HFF-Myc (cell line): ENCODE measurements around the gene PROSER3.

Experiments
- DNase-seq: peaks from one replicate; pipeline ENCODE4 v3.0.0-alpha.2; 2011; ENCODE audit warnings: low read depth; ENCODE audit errors: extremely low read depth
- H3K4me3 ChIP-seq: replicated peaks from 2 replicates; pipeline ENCODE4 v1.5.1; 2011; ENCODE audit warnings: low read depth, mild to moderate bottlenecking, control low read depth, low read length
- TF ChIP-seq, protein P1 (sequence below): IDR thresholded peaks from 2 replicates; pipeline ENCODE4 v1.5.1; 2012; ENCODE audit warnings: mild to moderate bottlenecking, low read depth, low read length, control low read depth; ENCODE audit errors: missing control alignments

Gene PROSER3

DNA sequence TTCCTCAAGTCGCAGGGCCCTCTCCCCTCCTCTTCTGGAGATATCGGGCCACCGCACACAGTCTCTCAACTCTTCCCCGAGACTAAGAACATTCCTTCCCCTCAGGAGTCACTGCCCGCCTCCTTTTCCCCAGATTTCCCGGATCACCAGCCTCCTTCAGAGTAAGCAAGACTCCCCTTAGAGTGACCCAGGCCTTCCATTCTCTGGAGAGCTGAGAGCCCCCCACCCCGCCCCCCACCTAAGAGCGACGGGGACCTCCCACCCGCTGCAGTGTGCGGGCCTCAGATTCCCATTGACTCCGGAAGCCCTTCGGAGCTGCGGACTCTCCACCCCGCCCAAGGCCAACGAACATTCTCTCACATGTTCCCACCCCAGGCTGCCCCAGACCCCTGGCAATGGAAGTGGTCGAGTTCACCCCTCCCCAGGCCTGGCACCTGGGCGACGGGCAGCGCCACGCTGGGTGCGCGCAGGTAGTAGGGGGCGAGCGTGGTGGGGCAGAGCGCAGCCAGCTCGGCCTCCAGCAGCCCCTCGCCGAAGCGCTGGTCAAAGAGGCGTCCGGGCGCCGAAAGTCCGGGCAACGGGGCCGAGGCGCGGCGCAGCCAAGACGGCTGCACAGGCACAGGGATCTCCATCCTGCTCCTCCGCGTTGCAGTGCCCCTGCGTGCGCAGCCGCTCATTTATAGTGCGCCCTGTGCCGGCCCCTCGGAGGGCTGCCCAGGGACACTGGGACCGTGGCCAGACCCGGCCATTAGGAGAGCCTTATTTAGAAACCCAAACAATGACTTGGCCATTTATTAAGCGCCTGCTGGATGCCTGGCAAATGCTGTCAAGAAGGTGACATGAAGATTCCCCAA lies 1.4 kb upstream of the PROSER3 start, which contains the start of gene HSPB6:
HSPB6 (minus strand) TSS at position 653 of the 854 bp plus-strand sequence; CDS start at position 632, 21 bp downstream.
- no peak for DNase-seq
- TF ChIP-seq, protein P1, sequence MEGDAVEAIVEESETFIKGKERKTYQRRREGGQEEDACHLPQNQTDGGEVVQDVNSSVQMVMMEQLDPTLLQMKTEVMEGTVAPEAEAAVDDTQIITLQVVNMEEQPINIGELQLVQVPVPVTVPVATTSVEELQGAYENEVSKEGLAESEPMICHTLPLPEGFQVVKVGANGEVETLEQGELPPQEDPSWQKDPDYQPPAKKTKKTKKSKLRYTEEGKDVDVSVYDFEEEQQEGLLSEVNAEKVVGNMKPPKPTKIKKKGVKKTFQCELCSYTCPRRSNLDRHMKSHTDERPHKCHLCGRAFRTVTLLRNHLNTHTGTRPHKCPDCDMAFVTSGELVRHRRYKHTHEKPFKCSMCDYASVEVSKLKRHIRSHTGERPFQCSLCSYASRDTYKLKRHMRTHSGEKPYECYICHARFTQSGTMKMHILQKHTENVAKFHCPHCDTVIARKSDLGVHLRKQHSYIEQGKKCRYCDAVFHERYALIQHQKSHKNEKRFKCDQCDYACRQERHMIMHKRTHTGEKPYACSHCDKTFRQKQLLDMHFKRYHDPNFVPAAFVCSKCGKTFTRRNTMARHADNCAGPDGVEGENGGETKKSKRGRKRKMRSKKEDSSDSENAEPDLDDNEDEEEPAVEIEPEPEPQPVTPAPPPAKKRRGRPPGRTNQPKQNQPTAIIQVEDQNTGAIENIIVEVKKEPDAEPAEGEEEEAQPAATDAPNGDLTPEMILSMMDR: no peak
- H3K4me3 ChIP-seq: peak within 1 kb of the TSS; percentile 97

DNA sequence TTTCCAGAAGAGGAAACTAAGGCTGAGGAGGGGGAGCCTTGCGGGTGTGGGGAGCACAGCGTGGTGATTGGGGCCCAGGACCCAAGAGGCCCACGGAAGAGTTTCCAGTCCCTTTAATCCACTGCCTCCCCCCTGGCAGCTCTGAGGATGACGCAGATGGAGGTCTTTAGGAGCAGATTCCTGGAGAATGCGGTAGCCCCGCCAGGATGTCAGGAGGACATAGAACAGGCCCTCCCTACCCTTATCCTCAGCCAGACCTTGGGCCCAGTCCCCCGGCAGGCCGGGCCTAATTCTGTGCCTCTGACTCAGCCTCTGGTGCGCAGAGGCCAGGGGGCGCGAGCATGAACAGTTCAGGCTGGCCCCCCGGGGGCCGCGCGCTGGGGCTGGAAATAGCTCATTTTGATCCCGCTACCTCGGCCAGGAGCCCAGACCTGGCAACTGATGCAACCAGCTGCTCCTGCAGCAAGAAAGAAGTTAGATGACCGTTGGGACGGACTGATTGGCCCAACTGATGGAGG lies 686 bp upstream of the PROSER3 start:
- H3K4me3 ChIP-seq: peak overlapping the region; percentile 97
- TF ChIP-seq, protein P1: no peak
- no peak for DNase-seq

DNA sequence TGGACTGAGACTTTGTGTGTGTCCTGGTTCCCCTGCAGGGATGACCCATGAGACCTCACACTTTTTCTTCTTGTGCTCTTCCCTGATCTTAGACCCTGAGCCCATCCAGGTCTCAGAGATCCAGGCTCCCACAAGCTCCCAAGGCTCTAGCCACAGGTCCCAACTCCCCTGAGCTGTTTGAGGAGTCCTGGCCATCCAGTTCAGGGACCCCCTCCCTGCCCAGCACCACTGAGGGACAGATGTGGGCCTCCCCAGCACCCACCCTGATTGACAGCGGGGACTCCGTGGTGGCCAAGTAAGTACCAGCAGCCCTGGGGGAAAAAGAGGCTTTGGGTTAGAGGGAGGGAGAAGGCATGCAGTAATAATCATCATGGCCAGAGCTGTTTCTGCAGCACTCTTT lies 1.7 kb downstream of the PROSER3 start:
- no peak for DNase-seq
- TF ChIP-seq, protein P1: no peak
- peak overlapping the region; percentile 97; the same call in 1 of the 2 replicates for H3K4me3 ChIP-seq

DNA sequence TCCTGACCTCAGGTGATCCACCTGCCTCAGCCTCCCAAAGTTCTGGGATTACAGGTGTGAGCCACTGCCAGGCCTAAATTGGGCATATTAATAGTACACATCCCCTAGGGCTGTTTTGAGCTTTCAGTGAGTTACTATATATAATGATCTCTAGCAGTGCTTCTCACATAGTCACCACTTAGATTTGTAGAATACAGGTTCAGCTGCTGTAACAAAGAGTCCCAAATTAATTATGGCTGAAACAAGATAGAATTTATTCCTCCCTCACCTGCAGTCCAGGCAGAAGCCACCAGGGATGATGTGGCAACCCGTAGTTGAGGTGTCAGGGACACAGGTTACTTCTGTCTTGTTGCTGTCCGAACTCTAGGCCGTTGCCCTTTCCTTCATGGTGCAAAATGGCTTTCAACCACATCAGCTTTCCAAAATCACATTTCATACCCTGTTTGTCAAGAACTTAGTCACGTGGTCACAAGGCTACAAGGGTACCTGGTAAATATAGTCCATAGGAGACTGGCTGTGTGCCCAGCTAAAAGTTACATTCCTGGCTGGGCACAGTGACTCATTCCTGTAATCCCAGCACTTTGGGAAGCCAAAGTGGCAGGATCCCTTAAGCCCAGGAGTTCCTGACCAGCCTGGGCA lies 2.9 kb downstream of the PROSER3 start:
- DNase-seq: no peak
- TF ChIP-seq, protein P1: no peak
- H3K4me3 ChIP-seq: no peak overlapping the region

DNA sequence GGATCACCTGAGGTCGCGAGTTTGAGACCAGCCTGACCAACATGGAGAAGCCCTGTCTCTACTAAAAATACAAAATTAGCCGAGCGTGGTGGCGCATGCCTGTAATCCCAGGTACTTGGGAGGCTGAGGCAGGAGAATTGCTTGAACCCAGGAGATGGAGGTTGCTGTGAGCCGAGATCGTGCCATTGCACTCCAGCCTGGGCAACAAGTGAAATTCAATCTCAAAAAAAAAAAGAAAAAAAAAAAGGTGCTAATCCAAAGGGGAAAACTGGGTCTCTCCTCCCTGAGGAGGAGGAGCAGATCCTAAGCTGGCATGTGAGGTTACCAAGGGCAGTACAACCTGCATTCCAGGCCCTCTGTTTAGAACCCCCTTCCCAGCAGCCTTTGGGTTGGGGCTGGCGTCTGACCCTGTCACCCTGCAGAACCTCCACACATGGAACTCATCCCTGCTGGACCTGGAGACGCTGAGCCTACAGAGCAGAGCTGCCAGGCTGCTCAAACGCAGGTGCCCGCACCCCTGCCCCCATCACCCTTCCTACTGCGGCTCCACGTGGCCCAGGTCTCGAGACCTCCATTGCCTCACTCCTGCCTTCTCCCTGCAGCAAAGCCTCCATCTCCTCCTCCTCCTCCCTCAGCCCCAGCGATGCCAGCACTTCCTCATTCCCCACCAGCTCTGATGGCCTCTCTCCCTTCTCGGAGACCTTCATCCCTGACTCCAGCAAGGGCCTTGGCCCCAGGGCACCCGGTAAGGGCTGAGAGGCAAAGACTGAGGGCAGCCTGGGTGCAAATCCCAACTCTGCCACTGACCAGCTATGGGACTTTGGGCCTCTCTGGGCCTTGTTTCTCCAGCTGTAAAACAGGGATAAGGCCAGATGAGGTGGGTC lies 6.7 kb downstream of the PROSER3 start:
- H3K4me3 ChIP-seq: no peak overlapping the region
- TF ChIP-seq, protein P1: no peak
- DNase-seq: no peak

DNA sequence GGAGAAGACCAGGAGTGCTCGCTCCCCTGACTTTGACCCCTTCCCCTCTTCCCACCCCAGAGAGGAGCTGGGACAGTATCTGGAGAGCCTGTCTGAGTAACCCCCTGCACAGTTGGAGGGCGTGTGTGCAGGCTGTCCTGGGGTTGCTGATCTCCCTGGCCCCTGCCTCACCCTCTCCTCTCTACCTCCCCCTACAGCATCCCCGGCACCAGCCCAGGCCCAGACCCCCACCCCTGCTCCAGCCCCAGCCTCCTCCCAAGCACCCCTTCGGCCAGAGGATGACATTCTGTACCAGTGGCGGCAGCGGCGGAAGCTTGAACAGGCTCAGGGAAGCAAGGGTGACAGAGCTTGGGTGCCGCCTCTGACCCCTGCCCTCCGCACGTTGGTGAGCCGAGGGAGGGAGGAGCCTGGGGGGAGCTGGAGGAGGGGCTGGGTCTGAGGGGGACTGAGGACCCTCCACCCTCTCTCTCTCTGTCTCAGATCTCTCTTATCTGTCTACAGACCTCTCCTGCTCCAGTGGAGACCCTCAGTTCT lies 8.7 kb downstream of the PROSER3 start:
- no peak overlapping the region for H3K4me3 ChIP-seq
- TF ChIP-seq, protein P1: no peak
- no peak for DNase-seq
